GM13977 (cell line): ENCODE data around the gene RABL3.

Experiments used
- DNase-seq: peaks from one replicate; pipeline ENCODE4 v3.0.0; 2012; ENCODE audit warnings: low spot score
- in situ Hi-C: fragments of 300-500 bp; cut with MboI; formaldehyde crosslinking; loops from one replicate; pipeline ENCODE4 v1.12.0; 2022; ENCODE audit warnings: low sequenced_read_pairs, low pct_unique_long_range_greater_than_20kb, mixed read lengths, inconsistent platforms; ENCODE audit not compliant: unreplicated experiment
- TF ChIP-seq, protein P1 (sequence below): IDR thresholded peaks from 2 replicates; pipeline ENCODE4 v1.5.1; 2012; ENCODE audit warnings: mild to moderate bottlenecking, control low read depth; ENCODE audit not compliant: insufficient read depth; ENCODE audit errors: extremely low read depth, missing control alignments

RABL3 gene

DNA sequence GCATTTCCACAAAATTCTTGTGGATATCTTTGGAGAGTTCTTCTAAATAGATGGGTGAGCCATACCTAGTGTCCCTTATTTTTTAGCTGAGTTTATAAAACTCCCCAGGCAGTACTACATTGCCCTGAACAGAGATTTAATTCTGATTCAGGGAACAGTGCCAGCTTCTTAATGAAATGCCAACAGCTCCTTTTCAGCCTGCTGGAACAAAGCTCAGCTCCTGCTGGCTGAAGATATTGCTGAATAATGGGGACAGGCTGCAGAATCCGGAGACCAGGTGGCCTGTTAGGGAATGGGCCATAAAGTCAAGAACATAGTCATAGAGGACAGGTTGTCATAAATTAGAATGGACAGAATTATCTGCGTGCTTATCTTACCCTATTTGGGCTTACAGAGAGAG is 69.2 kb downstream of the RABL3 start:
- DNase-seq, result no peak
- in situ Hi-C loops, result no loop called here
- TF ChIP-seq, protein P1, sequence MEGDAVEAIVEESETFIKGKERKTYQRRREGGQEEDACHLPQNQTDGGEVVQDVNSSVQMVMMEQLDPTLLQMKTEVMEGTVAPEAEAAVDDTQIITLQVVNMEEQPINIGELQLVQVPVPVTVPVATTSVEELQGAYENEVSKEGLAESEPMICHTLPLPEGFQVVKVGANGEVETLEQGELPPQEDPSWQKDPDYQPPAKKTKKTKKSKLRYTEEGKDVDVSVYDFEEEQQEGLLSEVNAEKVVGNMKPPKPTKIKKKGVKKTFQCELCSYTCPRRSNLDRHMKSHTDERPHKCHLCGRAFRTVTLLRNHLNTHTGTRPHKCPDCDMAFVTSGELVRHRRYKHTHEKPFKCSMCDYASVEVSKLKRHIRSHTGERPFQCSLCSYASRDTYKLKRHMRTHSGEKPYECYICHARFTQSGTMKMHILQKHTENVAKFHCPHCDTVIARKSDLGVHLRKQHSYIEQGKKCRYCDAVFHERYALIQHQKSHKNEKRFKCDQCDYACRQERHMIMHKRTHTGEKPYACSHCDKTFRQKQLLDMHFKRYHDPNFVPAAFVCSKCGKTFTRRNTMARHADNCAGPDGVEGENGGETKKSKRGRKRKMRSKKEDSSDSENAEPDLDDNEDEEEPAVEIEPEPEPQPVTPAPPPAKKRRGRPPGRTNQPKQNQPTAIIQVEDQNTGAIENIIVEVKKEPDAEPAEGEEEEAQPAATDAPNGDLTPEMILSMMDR, result no peak

DNA sequence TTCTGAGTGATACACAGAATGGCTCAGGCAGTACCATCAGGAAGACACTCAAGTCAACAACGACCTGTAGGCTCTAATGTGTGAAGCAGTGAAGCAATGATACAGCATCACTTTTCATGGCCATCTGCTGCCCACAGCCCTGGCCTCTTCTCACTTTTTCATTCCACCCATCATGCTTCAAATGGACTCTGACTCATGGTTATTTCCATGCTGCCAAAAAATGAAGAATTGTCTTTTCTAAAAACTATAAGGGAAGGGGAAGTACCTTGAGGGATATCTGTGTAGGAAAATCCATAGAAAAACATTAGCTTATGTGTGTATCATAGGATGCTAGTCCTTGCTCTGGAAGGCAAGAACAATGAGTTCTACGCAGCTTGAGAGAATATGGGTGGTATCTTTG is 71.7 kb downstream of the RABL3 start:
- in situ Hi-C loops, result no loop called here
- TF ChIP-seq, protein P1, result no peak

DNA sequence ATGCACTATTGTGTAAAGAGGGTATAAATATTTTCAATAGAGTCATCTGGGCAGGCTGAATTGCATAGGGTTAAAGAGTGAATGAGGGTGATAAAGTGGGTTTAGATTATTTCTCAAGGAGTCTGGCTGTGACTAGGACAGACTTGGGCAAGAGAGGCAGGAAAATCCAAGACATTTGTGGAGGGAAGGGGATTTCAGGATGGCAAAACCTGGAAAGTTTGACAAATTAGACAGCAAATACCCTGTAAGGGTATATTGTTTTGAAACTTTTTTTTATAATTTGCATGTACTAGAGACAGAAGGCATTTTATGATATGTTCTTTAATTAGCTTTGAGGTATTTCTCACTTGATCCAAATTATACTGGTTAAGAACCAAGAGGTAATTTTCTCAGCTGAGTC is 77.4 kb downstream of the RABL3 start:
- TF ChIP-seq, protein P1, result no peak
- no peak for DNase-seq
- in situ Hi-C loops, result no loop called here

More for the DNA sequence above, 71.7 kb downstream of the RABL3 start:
- DNase-seq, result no peak

DNA sequence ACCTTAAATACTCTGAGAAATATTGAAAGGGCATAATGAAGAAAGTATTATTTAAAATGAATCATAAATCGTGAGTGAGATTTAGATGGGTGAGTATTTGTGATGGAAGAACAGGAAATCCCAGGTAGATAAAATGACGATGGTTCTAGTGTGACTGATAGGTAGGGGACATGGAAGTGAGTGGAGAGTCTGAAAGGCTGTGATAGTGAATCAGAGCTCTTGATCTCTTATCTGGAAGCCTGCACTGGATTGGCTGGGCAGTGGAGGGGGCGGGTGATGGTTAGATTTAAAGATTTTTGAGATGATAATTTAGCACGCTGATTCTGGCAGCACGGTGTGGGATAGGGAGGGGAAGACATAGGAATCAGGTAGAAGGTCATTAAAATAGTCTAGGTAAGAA is 80.4 kb downstream of the RABL3 start:
- in situ Hi-C loops, result no loop called here
- TF ChIP-seq, protein P1, result no peak

DNA sequence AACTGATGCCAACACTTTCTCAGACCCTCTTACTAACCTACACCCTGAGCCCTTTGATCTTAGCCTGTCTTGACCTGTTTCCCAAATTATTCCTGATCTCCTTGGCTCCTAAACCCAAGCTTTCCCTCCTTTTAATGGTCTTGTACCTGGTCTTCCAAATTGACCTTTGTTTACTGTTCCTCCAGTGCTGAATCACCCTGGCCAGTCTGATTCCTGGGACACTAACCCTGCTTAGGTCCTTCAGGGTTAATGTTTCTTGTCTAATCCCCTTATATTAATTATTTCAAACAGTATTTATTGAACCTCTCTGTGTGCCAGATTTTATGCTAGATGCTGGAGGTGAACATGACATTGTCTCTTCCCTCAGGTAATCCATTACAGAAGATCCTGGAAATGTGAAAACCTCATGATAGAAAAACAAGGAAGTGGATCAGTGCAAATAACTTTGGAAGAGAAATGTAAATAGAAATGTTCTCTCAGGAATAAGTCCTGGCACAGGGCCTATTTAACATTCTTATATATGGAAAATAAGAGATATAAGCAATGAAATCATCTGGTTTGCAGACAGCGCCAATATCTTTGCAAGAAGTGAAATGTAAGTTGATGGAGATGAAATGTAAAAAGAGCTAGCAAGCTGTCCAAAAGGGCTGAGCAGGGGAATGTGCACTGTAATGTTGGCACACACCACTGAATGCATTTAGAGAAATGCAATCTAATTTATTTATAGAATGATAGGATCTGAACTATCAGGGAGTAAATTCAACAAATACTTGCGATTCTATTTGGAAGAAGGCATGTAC is 81.0 kb downstream of the RABL3 start:
- in situ Hi-C loops, result no loop called here
- TF ChIP-seq, protein P1, result no peak
- no peak for DNase-seq

More for the DNA sequence above, 80.4 kb downstream of the RABL3 start:
- DNase-seq, result no peak

DNA sequence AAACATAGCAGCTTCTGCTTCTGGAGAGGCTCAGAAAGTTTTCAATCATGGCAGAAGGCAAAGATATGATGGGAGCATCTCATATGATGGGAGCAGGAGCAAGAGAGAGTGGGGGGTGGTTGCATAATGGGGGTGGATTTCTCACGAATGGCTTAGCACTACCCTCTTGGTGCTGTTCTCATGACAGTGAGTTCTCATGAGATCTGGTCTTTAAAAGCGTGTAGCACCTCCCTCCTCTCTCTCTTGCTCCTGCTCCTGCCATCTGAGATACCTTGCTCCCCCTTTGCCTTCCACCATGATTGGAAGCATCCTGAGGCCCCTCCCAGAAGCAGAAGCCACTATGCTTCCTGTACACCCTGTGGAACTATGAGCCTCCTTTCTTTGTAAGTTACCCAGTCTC is 82.5 kb downstream of the RABL3 start:
- in situ Hi-C loops, result no loop called here
- no peak for DNase-seq
- TF ChIP-seq, protein P1, result no peak

DNA sequence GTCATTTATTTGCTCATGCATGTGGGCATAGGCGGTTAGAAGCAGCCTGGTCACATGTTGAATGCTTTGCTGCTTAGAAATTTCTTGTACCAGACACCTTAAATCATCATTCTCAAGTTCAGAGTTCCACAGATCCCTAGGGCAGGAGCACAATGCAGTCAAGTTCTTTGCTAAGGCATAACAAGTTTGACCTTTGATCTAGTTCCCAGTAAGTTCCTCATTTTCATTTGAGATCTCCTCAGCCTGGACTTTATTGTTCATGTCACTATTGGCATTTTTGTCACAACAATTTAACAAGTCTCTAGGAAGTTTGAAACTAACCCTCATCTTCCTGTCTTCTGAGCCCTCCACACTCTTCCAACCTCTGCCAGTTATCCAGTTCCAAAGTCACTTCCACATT is 83.0 kb downstream of the RABL3 start:
- DNase-seq, result no peak
- in situ Hi-C loops, result no loop called here

More for the DNA sequence above, 83.0 kb downstream of the RABL3 start:
- TF ChIP-seq, protein P1, result no peak
